Measurements from ENCODE around the gene NFATC1. TPM values are rescaled to one million over a fixed set of nuclear protein-coding genes. Genes with fewer than 3 reads are reported as not detected.

NFATC1 gene
- total and polyA plus RNA-seq, 2 donors (not counting 1 experiment from before 2014, with no cell fraction given) = 0.92 to 4.3 TPM

GRCh38 chr18:79498662-79499061 lies 102.9 kb downstream of the NFATC1 start:
- no peak for TF ChIP-seq EZH2 (IDR thresholded peaks at IDR 0.05; ENCODE audit: low read length, missing control alignments)
- TF ChIP-seq, protein P1, sequence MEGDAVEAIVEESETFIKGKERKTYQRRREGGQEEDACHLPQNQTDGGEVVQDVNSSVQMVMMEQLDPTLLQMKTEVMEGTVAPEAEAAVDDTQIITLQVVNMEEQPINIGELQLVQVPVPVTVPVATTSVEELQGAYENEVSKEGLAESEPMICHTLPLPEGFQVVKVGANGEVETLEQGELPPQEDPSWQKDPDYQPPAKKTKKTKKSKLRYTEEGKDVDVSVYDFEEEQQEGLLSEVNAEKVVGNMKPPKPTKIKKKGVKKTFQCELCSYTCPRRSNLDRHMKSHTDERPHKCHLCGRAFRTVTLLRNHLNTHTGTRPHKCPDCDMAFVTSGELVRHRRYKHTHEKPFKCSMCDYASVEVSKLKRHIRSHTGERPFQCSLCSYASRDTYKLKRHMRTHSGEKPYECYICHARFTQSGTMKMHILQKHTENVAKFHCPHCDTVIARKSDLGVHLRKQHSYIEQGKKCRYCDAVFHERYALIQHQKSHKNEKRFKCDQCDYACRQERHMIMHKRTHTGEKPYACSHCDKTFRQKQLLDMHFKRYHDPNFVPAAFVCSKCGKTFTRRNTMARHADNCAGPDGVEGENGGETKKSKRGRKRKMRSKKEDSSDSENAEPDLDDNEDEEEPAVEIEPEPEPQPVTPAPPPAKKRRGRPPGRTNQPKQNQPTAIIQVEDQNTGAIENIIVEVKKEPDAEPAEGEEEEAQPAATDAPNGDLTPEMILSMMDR (conservative IDR thresholded peaks at IDR 0.05 in 1 of 2, IDR thresholded peaks at IDR 0.05 in 1 of 2; ENCODE audit: low read depth in 1 of 2, low read length in 2 of 2) = no peak
- H3K4me1 ChIP-seq (ENCODE audit: control insufficient read depth, extremely low read depth, insufficient read depth, low read length) = no peaks in the 10 kb centered on the region
- DNase-seq (ENCODE audit: low read depth in 2 of 2) = no peak
- no peak overlapping the region for H3K4me3 ChIP-seq (replicated peaks in 1 of 4; ENCODE audit: control extremely low read depth in 1 of 4, insufficient read depth in 1 of 4, low read depth in 3 of 4, low read length in 4 of 4)
- no peaks in the 10 kb centered on the region for H4K20me1 ChIP-seq (ENCODE audit: control insufficient read depth, extremely low read depth, insufficient read depth, low read length)
- H3K27ac ChIP-seq (ENCODE audit: insufficient read depth, low read length) = no peak overlapping the region
- no peaks in the 10 kb centered on the region for H3K79me2 ChIP-seq (ENCODE audit: control insufficient read depth, insufficient read depth, low read length)
- no peak overlapping the region for H3K4me2 ChIP-seq (ENCODE audit: extremely low read depth, insufficient read depth, low read length)
- H3K27me3 ChIP-seq (ENCODE audit: control insufficient read depth, insufficient read depth, low read length) = no peaks in the 10 kb centered on the region
- H2AFZ ChIP-seq (ENCODE audit: low read length) = no peak overlapping the region
- no peaks in the 10 kb centered on the region for H3K36me3 ChIP-seq (ENCODE audit: control insufficient read depth, insufficient read depth, low read length)
- no peak overlapping the region for H3K9ac ChIP-seq (ENCODE audit: insufficient read depth, low read length)
- no peaks in the 10 kb centered on the region for H3K9me3 ChIP-seq (ENCODE audit: control insufficient read depth, insufficient read depth, low read depth, low read length)

- Histone ChIP-seq H3K9me3 (ENCODE audit: control insufficient read depth, insufficient read depth, low read depth, low read length) (no peaks in the 10 kb centered on the region), H3K4me3 (replicated peaks in 1 of 4; ENCODE audit: control extremely low read depth in 1 of 4, insufficient read depth in 1 of 4, low read depth in 3 of 4, low read length in 4 of 4) (no peak overlapping the region), H3K79me2 (ENCODE audit: control insufficient read depth, insufficient read depth, low read length) (no peaks in the 10 kb centered on the region), H4K20me1 (ENCODE audit: control insufficient read depth, extremely low read depth, insufficient read depth, low read length) (no peaks in the 10 kb centered on the region), H3K27ac (ENCODE audit: insufficient read depth, low read length) (no peak overlapping the region), H3K36me3 (ENCODE audit: control insufficient read depth, insufficient read depth, low read length) (no peaks in the 10 kb centered on the region), H3K27me3 (ENCODE audit: control insufficient read depth, insufficient read depth, low read length) (no peaks in the 10 kb centered on the region), H2AFZ (ENCODE audit: low read length) (no peak overlapping the region), H3K9ac (ENCODE audit: insufficient read depth, low read length) (no peak overlapping the region), H3K4me1 (ENCODE audit: control insufficient read depth, extremely low read depth, insufficient read depth, low read length) (no peaks in the 10 kb centered on the region), H3K4me2 (ENCODE audit: extremely low read depth, insufficient read depth, low read length) (no peak overlapping the region)
- TF ChIP-seq, protein P1 (conservative IDR thresholded peaks at IDR 0.05 in 1 of 2, IDR thresholded peaks at IDR 0.05 in 1 of 2; ENCODE audit: low read depth in 1 of 2, low read length in 2 of 2) = no peak
- TF ChIP-seq EZH2 (IDR thresholded peaks at IDR 0.05; ENCODE audit: low read length, missing control alignments) = no peak
- DNase-seq (ENCODE audit: low read depth in 2 of 2) = no peak
Observed at GRCh38 chr18:79501006-79501405, 105.3 kb downstream of the NFATC1 start.

- Histone ChIP-seq H3K9ac (ENCODE audit: insufficient read depth, low read length) (no peak overlapping the region), H3K4me1 (ENCODE audit: control insufficient read depth, extremely low read depth, insufficient read depth, low read length) (peaks cover 3% of the 10 kb centered on the region), H3K27me3 (ENCODE audit: control insufficient read depth, insufficient read depth, low read length) (no peaks in the 10 kb centered on the region), H3K4me3 (replicated peaks in 1 of 4; ENCODE audit: control extremely low read depth in 1 of 4, insufficient read depth in 1 of 4, low read depth in 3 of 4, low read length in 4 of 4) (no peak overlapping the region), H2AFZ (ENCODE audit: low read length) (no peak overlapping the region), H3K79me2 (ENCODE audit: control insufficient read depth, insufficient read depth, low read length) (no peaks in the 10 kb centered on the region), H3K9me3 (ENCODE audit: control insufficient read depth, insufficient read depth, low read depth, low read length) (no peaks in the 10 kb centered on the region), H3K36me3 (ENCODE audit: control insufficient read depth, insufficient read depth, low read length) (no peaks in the 10 kb centered on the region), H3K27ac (ENCODE audit: insufficient read depth, low read length) (no peak overlapping the region), H3K4me2 (ENCODE audit: extremely low read depth, insufficient read depth, low read length) (no peak overlapping the region), H4K20me1 (ENCODE audit: control insufficient read depth, extremely low read depth, insufficient read depth, low read length) (no peaks in the 10 kb centered on the region)
- DNase-seq (ENCODE audit: low read depth in 2 of 2) = peak in 1 of 2 donors; percentile 65
- no peak for TF ChIP-seq EZH2 (IDR thresholded peaks at IDR 0.05; ENCODE audit: low read length, missing control alignments)
- TF ChIP-seq, protein P1 (conservative IDR thresholded peaks at IDR 0.05 in 1 of 2, IDR thresholded peaks at IDR 0.05 in 1 of 2; ENCODE audit: low read depth in 1 of 2, low read length in 2 of 2) = no peak
Observed at GRCh38 chr18:79502782-79503181, 107.1 kb downstream of the NFATC1 start.
